Limb (tissue), 2 donors: ENCODE data around the gene LYZ.
"Not testable (repeated sequence)": the region's sequence is repeated elsewhere in the genome, so short reads cannot be mapped to it uniquely, and the experiment has no call there.

Experiments
- DNase-seq, 2 donors: peaks; one replicate each; pipeline ENCODE4 v3.0.0-alpha.2; 2016; ENCODE audit errors: extremely low spot score in 2 of 2

Gene LYZ

GRCh38 chr12:69348162-69348938, at the start of gene LYZ:
Gene LYZ (plus strand): TSS chr12:69348381. CDS start chr12:69348409, 28 bp downstream.
- DNase-seq, result no peak

DNA sequence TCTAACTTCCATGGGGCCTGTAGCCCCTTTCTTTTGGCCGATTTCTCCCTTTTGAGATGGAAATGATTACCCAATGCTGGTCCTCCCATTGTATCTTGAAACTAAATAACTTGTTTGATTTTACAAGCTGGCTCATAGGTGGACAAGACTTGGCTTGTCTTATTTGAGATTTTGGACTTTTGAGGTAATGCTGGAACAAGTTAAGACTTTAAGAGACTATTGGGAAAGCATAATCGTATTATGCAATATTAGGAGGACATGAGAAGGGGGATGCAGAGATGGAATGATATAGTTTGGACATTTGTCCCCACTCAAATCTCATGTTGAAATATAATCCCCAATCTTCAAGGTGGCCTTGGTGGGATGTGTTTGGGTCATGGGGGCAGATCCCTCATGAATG, 49.2 kb upstream of the LYZ start:
- DNase-seq, result no peak

- no peak for DNase-seq
Measured at GRCh38 chr12:69304284-69304683, 43.9 kb upstream of the LYZ start.

DNA sequence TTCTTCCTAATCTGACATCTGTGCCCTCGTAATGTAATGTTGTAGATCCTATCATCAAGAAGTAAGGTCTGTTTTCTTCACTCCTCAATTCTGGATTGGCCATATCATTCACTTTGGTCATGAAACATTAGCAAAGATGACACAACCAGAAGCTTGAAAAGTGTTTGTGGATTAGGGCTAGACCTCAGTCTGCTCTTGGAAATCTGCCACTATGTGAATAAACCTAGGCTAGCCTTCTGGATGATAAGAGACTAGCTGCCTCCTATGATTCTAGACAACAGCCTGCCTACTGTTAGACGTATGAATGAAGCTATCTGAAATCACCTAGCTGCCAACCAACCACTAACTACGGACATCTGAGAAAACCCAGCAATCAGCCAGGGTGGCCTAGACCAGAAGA, 38.7 kb upstream of the LYZ start:
- DNase-seq, result no peak

DNA sequence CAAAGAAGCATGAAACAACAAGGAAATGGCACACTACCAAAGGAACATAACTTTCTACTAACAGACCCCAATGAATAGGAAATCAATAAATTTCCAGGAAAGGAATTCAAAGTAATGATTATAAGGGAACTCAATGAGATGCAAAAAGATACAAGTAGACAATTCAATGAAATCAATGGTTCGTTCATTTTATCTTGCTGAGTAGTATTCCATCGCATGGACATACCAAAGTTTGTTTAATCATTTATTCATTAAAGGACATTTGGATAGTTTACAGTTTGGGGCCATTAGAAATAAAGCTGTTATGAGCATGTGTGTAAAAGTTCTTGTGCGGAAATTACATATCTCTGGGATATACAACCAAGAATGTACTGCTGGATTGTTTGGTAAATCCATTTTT, 35.0 kb upstream of the LYZ start:
- DNase-seq, result no peak

- DNase-seq, result not testable (repeated sequence)
Measured at GRCh38 chr12:69316784-69317183, 31.4 kb upstream of the LYZ start.

DNA sequence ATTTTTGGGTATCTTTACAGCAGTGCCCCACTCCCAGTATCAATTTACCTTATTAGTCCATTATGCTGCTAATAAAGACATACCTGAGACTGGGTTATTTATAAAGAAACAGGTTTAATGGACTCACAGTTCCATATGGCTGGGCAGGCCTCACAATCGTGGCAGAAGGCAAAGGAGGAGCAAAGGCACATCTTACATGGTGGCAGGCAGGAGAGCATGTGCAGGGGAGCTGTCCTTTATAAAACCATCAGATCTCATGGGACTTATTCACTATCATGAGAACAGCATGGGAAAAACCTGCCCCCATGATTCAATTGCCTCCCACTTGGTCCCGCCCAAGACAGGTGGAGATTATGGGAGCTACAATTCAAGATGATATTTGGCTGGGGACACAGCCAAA, 30.9 kb upstream of the LYZ start:
- DNase-seq, result not testable (repeated sequence)

DNA sequence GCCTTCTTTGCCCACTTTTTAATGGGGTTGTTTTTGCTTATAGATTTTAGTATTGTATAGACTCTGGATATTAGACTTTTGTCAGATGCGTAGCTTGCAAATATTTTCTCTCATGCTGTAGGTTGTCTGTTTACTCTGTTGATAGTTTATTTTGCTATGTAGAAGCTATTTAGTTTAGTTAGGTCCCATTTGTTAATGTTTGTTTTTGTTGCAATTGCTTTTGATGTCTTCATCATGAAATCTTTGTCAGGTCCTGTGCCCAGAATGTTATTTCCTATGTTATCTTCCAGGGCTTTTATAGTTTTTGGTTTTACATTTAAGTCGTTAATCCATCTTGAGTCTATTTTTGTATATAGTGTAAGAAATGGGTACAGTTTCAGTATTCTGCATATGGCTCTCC, 30.0 kb upstream of the LYZ start:
- DNase-seq, result no peak

DNA sequence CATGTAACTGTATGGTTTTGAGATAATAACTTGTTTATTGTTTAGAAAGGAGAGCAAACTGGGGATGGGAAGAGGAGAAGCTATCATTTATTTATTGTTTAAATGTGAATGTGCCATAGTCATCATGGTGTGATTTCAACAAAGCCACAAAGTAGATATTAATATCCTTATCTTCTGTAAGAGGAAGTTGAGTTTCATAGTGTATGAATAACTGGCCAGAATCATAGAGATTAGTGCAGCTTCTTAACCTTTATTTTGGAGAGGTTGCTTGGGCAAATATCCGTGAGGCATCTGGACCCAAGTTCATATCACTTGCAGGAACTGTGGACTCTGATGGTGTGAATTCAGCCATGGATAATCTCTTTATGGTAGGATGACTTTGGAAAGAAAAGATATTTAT, 26.8 kb upstream of the LYZ start:
- no peak for DNase-seq

DNA sequence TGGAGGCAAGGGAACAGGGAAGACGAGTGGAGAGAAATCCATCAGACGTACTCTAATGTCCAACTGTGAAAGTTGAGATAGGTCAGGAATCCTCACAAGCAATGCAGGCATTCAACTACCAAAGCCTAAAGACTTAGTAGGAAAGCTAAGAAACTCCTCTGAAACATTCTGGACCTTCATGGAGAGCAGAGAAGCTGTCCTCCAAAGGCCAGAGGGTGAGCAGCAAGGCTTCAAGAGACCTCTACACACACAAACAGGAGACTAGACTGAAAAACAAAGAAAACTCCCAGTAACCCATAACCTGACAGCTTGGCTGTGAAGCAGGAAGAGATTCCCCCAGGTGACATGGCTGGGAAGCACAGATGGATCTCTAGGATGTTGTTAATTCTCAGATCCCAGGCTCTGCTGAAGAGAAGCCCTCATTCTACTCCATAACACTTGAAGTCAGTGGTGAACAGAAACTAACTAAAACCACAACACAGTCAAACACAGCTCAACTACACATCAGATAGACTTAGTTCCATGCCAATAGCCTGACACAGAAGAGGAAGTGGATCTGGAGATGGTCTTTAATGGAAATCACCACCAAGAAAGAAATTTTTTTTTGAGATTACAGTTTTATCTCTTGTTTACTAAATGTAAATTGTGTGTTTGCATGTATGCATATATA, 23.2 kb upstream of the LYZ start:
- no peak for DNase-seq

DNA sequence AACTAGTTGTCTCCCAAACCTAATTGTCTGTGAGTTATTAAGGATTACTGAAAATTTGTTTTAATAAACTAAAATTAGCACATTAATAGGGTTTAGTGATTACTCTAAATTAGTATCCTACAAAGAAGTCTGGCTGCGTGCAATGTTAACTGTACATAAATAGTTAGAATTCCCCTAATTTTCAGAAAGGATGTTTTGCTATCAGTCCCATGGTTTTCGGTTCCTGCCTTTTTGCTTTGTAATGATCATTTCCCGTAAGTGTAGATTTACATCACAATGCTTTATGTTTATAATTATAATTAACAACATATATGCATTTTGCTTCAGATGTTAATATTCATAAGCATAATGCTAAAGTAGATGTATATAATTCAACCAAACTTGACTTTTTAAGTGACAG, 19.8 kb upstream of the LYZ start:
- DNase-seq, result no peak

- no peak for DNase-seq
Measured at GRCh38 chr12:69329669-69330428, 18.3 kb upstream of the LYZ start.

DNA sequence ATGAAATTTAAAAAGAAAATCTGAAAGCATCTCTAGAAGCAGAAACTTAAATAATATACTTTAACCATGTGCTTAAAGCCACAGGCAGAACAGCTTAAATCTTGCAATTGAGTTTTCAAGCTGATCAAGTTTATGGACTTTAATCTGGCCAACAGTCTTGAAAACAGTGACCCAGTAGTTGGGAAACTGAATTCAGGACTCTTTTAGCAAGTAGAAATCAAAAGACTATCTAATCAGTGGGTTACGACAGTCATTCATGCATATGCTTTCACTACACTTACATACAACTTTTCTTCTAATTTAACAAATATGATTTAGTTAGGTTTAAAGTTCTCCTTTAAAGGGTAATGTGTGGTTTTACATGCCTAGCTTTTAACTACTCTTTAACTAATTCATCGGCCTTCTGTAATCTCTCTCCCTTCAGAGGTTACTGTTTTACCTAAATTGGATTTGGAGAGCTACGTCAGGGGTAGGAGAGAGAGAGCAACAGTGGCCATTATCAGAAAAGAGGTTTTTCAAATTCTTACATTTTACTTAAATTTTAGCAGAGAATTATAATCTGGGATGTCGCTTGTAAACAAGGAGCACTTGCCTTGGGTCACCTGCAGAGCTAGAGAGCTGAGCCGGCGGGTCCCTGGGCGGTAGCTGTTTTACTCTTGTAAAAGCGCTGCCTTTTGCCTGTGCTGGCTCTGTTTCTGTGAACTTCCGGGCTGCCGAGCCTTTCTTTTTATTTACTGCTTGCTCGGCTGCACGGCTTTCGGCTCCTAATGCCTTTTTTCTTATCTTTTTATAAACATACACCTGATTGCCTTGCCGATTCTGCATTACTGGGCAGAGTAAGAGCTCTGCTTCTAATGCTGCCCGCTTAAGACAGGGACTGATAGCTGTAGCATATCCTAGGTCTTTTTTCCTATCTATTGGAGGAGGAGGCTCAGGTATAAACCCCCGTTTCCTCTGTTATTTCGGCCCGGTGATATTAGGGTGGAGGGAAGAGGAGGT, 17.4 kb upstream of the LYZ start:
- no peak for DNase-seq

DNA sequence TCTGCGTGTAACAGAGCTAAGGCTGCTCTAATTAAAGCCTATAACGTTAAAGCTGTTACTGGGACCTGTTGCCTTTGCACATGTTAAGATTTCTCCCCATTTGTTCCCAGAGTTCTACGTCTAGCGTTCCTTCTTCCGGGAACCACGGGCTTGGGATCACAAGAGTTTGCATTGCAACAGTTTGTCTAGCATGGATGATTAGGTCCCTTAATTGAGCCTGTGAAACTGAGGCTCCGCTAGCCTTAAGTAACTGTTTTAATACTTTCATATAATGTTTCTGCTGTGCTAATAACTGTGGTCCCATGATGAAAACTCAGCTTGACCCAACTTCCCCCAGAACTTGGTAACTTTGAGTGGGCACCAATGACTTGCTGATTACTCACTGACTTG, 16.7 kb upstream of the LYZ start:
- no peak for DNase-seq

DNA sequence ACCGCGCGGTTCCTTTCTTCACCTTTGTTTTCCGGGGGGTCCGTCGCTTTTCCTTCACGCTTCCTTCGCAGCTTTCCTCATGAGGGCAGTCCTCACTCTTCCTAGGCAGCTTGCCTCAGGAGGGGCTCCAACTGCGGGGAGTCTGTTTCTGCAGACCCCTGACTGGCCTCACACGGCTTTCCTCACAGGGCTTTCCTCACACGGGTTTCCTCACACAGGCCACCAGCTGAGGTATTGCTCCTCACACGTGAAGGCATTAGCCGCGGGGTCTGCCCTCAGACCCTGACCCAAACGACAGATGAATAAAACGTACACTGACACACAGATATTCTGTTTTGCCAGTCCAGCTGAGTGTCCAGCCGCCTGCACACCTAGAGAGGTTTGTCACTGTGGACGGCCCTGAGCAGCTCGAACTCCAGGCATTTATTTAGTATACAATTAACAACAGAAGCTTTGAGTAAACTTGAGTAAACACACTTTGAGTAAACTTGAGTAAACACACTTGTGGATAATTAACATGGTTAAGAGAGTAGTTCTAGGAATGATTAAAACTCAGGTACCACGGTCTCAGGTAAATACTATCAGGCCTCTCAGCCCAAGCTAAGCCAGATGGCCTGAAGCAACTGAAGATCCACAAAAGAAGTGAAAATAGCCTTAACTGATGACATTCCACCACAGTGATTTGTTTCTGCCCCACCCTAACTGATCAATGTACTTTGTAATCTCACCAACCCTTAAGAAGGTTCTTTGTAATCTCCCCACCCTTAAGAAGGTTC, 16.1 kb upstream of the LYZ start:
- no peak for DNase-seq

- DNase-seq, result no peak
Measured at GRCh38 chr12:69332815-69333358, 15.3 kb upstream of the LYZ start.

- no peak for DNase-seq
Measured at GRCh38 chr12:69334158-69334557, 14.0 kb upstream of the LYZ start.

- DNase-seq, result no peak
Measured at GRCh38 chr12:69337311-69338090, 10.7 kb upstream of the LYZ start.

- DNase-seq, result no peak
Measured at GRCh38 chr12:69338120-69338859, 9.9 kb upstream of the LYZ start.
